SKM-1 (cell line): ENCODE measurements around the gene TMEM119.

ENCODE experiments used
- DNase-seq: peaks from one replicate; lab custom pipeline; 2025; ENCODE audit not compliant: unreplicated experiment; lab: John Stamatoyannopoulos, UW

Gene TMEM119

GRCh38 chr12:108597559-108598471 lies at the start of gene TMEM119:
Gene TMEM119 (minus strand): TSS chr12:108598084. CDS start chr12:108592383, 5,701 bp downstream.
- DNase-seq = no peak

GRCh38 chr12:108646600-108647579 lies 49.0 kb upstream of the TMEM119 start:
- no peak for DNase-seq

GRCh38 chr12:108645686-108646599 lies 48.1 kb upstream of the TMEM119 start:
- no peak for DNase-seq

- DNase-seq = no peak
Measured at GRCh38 chr12:108644811-108645120, 46.9 kb upstream of the TMEM119 start.

- no peak for DNase-seq
Measured at GRCh38 chr12:108643941-108644810, 46.3 kb upstream of the TMEM119 start.

GRCh38 chr12:108642899-108643654 lies 45.2 kb upstream of the TMEM119 start:
- DNase-seq = no peak

GRCh38 chr12:108642269-108642870 lies 44.5 kb upstream of the TMEM119 start:
- DNase-seq = no peak

GRCh38 chr12:108641446-108642268 lies 43.8 kb upstream of the TMEM119 start:
- DNase-seq = no peak

GRCh38 chr12:108640802-108641445 lies 43.0 kb upstream of the TMEM119 start:
- no peak for DNase-seq

- DNase-seq = no peak
Measured at GRCh38 chr12:108638997-108639822, 41.3 kb upstream of the TMEM119 start.

GRCh38 chr12:108638141-108638827 lies 40.4 kb upstream of the TMEM119 start:
- no peak for DNase-seq

- DNase-seq = no peak
Measured at GRCh38 chr12:108637222-108637971, 39.5 kb upstream of the TMEM119 start.

GRCh38 chr12:108635997-108636808 lies 38.3 kb upstream of the TMEM119 start:
- DNase-seq = no peak
